Fibroblast of lung (primary cell): Measurements from ENCODE around the gene VMAC. TPM values are rescaled to one million over a fixed set of nuclear protein-coding genes. Genes with fewer than 3 reads are reported as not detected.

Experiments
- DNase-seq, 2 donors: peaks; one replicate each; pipeline versions ENCODE4 v3.0.0 to v3.0.0-alpha.2; 2010; ENCODE audit warnings: low read depth in 2 of 2
- H2AFZ ChIP-seq: 2 replicates; pipeline ENCODE4 v1.5.1; 2012; ENCODE audit warnings: low read length, control low read depth, inconsistent platforms
- H3K27ac ChIP-seq: 2 replicates; pipeline ENCODE4 v1.5.1; 2011; ENCODE audit warnings: low read length, control low read depth; ENCODE audit not compliant: insufficient read depth
- H3K27me3 ChIP-seq: 2 replicates; pipeline ENCODE4 v1.5.1; 2011; ENCODE audit warnings: mild to moderate bottlenecking, low read length; ENCODE audit not compliant: control insufficient read depth, insufficient read depth
- H3K36me3 ChIP-seq: 2 replicates; pipeline ENCODE4 v1.5.1; 2011; ENCODE audit warnings: low read length; ENCODE audit not compliant: control insufficient read depth, insufficient read depth
- H3K4me1 ChIP-seq: 2 replicates; pipeline ENCODE4 v1.5.1; 2011; ENCODE audit warnings: low read length; ENCODE audit not compliant: control insufficient read depth, insufficient read depth; ENCODE audit errors: extremely low read depth
- H3K4me2 ChIP-seq: 2 replicates; pipeline ENCODE4 v1.5.1; 2011; ENCODE audit warnings: low read length, control low read depth; ENCODE audit not compliant: insufficient read depth; ENCODE audit errors: extremely low read depth
- H3K4me3 ChIP-seq, 4 experiments: fragments of 200-600 bp in 1 of 4; sonication (generic) in 1 of 4; replicated peaks in 1 of 4; 2 replicates each; pipeline ENCODE4 v1.5.1; 2011 to 2016; ENCODE audit warnings: low read length in 4 of 4, low read depth in 3 of 4, mild to moderate bottlenecking in 3 of 4, control low read depth in 2 of 4, inconsistent platforms in 1 of 4, mixed read lengths in 1 of 4; ENCODE audit not compliant: insufficient read depth in 1 of 4; ENCODE audit errors: control extremely low read depth in 1 of 4
- H3K79me2 ChIP-seq: 2 replicates; pipeline ENCODE4 v1.5.1; 2012; ENCODE audit warnings: mild to moderate bottlenecking, low read length, inconsistent platforms; ENCODE audit not compliant: control insufficient read depth, insufficient read depth
- H3K9ac ChIP-seq: 2 replicates; pipeline ENCODE4 v1.5.1; 2011; ENCODE audit warnings: mild to moderate bottlenecking, low read length, control low read depth; ENCODE audit not compliant: insufficient read depth
- H3K9me3 ChIP-seq: 2 replicates; pipeline ENCODE4 v1.5.1; 2012; ENCODE audit warnings: low read depth, low read length; ENCODE audit not compliant: control insufficient read depth, insufficient read depth
- H4K20me1 ChIP-seq: 2 replicates; pipeline ENCODE4 v1.5.1; 2011; ENCODE audit warnings: low read length; ENCODE audit not compliant: control insufficient read depth, insufficient read depth; ENCODE audit errors: extremely low read depth
- CTCF ChIP-seq, 2 donors: IDR thresholded peaks in 1 of 2; conservative IDR thresholded peaks in 1 of 2; 1 replicate in 1 of 2; 2 replicates in 1 of 2; pipeline ENCODE4 v1.5.1; 2011 to 2012; ENCODE audit warnings: low read length in 2 of 2, control low read depth in 1 of 2, inconsistent platforms in 1 of 2, low read depth in 1 of 2, mild to moderate bottlenecking in 1 of 2
- EZH2 ChIP-seq: IDR thresholded peaks from 2 replicates; pipeline ENCODE4 v1.5.1; 2012; ENCODE audit warnings: low read length, control low read depth, mild to moderate bottlenecking; ENCODE audit errors: missing control alignments
- polyA plus RNA-seq, 2 donors: library from polyadenylated mRNA; depleted of rRNA in 1 of 2; stranded (reverse) in 1 of 2; unstranded in 1 of 2; fragments of >200 nt; gene quantifications; 2 replicates each; pipeline ENCODE4 v1.2.1, GENCODE V29; 2011 to 2012; ENCODE audit warnings: missing spikeins in 1 of 2
- total RNA-seq: library from RNA; depleted of rRNA; stranded (reverse); fragments of >200 nt; gene quantifications from 2 replicates; pipeline ENCODE4 v1.2.1, GENCODE V29; 2014

Gene VMAC
- total and polyA plus RNA-seq, 2 donors (not counting 1 experiment from before 2014, with no cell fraction given): 1.7 to 8.3 TPM

- no peaks in the 10 kb centered on the region for H3K79me2 ChIP-seq
- H3K27me3 ChIP-seq: no peaks in the 10 kb centered on the region
- H2AFZ ChIP-seq: no peak overlapping the region
- H3K4me1 ChIP-seq: peaks cover 13% of the 10 kb centered on the region
- no peaks in the 10 kb centered on the region for H4K20me1 ChIP-seq
- DNase-seq: no peak
- H3K27ac ChIP-seq: peak overlapping the region; percentile 77
- H3K4me3 ChIP-seq: no peak overlapping the region
- no peaks in the 10 kb centered on the region for H3K9me3 ChIP-seq
- H3K9ac ChIP-seq: no peak overlapping the region
- H3K4me2 ChIP-seq: no peak overlapping the region
- no peak for TF ChIP-seq CTCF (conservative IDR thresholded peaks at IDR 0.05 in 1 of 2, IDR thresholded peaks at IDR 0.05 in 1 of 2; ENCODE audit: low read depth in 1 of 2, low read length in 2 of 2)
- no peak for TF ChIP-seq EZH2
- H3K36me3 ChIP-seq: peaks cover 55% of the 10 kb centered on the region
These were observed 21.3 kb downstream of the VMAC start for GRCh38 chr19:5925830-5926427.

GRCh38 chr19:5926641-5927440 is 22.2 kb downstream of the VMAC start:
- H2AFZ ChIP-seq: no peak overlapping the region
- H3K36me3 ChIP-seq: peaks cover 47% of the 10 kb centered on the region
- no peaks in the 10 kb centered on the region for H3K79me2 ChIP-seq
- peak overlapping the region; percentile 77 for H3K27ac ChIP-seq
- DNase-seq: peak in 1 of 2 donors; percentile 64
- TF ChIP-seq EZH2: no peak
- peak overlapping the region; percentile 11 for H3K4me2 ChIP-seq
- H3K9ac ChIP-seq: peak overlapping the region; percentile 18
- no peaks in the 10 kb centered on the region for H3K9me3 ChIP-seq
- H4K20me1 ChIP-seq: no peaks in the 10 kb centered on the region
- no peaks in the 10 kb centered on the region for H3K27me3 ChIP-seq
- peaks cover 13% of the 10 kb centered on the region for H3K4me1 ChIP-seq
- H3K4me3 ChIP-seq: peak overlapping the region in 1 of 4 experiments; percentile 27

DNA sequence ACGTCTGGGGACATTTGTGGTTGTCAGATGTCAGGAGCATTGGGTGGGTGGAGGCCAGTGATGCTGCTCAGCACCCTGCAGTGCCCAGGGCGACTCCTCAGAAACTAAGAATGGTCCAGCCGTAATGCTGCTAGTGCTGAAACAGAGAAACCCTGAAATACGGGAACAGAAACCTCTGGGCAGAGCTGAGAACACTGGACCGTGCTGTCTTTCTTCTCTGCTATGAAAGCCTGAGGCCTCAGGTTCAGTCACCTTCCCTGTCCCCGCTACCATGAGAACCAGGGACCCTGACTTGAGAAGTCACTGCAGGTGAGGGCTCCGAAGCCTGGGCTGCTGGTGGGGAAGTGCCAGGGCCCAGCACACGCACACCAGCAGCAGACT is 22.8 kb downstream of the VMAC start:
- Histone ChIP-seq H3K4me2 (no peak overlapping the region), H3K4me3 (no peak overlapping the region), H3K9ac (peak overlapping the region; percentile 18), H3K27ac (peak overlapping the region; percentile 77), H3K9me3 (no peaks in the 10 kb centered on the region), H3K4me1 (peaks cover 13% of the 10 kb centered on the region), H4K20me1 (no peaks in the 10 kb centered on the region), H3K79me2 (no peaks in the 10 kb centered on the region), H3K36me3 (peaks cover 50% of the 10 kb centered on the region), H2AFZ (no peak overlapping the region), H3K27me3 (no peaks in the 10 kb centered on the region)
- TF ChIP-seq CTCF (conservative IDR thresholded peaks at IDR 0.05 in 1 of 2, IDR thresholded peaks at IDR 0.05 in 1 of 2; ENCODE audit: low read depth in 1 of 2, low read length in 2 of 2) (no peak), EZH2 (no peak)
- DNase-seq: no peak
